OCI-M2 (cell line): Measurements from ENCODE around the gene GTF3C1.

Experiments
- DNase-seq: peaks from one replicate; lab custom pipeline; 2025; ENCODE audit not compliant: unreplicated experiment; lab: John Stamatoyannopoulos, UW

Gene GTF3C1

DNA sequence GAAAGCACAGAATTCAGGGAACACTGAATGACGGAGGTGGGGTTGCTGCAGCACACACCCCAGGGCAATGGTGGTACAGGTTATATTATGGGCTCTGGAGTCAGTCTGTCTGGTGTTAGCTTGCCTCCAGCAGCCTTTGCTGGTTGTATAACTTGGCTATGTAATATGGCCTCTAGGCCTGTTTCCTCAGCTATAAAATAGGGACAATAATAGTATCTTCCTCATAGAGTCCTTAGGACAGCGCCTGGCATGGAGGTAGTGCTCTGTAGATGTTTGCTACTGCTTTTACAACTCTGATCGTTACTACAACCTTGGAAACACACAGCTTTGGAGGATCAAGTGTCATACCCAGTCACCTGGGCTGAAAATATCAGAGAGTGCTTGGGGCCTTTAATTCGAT lies 31.5 kb downstream of the GTF3C1 start:
- DNase-seq: no peak

DNA sequence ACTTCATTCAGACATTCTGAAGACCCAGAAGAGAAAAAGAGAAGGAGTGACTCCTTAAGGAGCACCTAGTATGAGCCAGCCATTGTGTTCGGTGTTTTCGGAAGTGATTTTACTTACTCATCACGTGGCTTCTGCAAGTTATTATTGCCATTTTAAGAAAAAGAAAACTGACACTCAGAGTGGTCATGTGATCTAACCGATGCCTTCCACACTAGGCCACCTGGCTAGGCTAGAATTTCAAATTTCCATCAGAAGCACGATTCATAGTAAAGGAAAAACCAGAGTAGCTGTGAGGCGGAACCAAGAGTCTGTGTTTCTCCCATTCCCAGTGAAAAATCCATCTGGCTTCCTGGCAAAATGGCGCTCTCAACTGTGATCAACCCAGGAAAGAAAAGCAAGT lies 32.0 kb downstream of the GTF3C1 start:
- no peak for DNase-seq

DNA sequence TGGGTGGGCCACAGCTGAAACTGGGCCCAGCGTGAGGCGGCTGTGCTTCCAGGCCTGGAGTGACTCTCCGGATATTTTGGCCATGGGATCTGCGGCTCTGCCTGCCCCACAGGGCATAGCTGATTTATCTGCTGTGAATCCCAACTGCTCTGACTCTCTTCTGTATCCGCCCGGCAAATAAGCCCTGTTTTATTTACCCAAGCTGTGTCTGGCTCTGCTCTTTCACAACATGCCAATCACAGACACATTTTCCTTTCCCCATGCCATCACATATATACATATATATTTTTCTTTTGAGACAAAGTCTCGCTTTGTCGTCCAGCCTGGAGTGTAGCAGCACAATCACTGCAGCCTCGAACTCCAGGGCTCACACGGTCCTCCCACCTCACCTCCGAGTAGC lies 33.3 kb downstream of the GTF3C1 start:
- no peak for DNase-seq

DNA sequence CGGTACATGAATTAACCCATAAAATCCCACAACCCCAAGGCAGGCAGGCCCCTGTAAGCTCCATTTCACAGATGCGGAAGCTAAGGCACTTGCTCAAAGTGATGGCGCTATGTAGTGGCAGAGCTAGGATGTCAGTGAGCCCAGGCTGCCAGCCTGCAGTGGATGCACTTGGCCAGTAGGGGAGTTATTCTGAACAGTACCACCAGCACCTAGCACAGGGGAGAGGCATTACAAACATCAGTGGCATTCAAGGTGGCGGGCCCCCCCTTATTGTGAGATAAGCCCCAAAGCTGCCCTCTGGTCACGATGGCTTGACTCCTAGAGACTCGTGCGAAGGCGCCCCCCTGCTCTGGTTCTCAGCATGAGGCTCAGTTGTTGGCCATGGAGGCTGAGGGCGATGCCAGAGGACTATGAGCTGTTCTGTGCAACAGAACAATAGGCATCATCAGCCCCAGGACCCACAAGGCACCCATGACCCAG lies 33.8 kb downstream of the GTF3C1 start:
- DNase-seq: no peak

DNA sequence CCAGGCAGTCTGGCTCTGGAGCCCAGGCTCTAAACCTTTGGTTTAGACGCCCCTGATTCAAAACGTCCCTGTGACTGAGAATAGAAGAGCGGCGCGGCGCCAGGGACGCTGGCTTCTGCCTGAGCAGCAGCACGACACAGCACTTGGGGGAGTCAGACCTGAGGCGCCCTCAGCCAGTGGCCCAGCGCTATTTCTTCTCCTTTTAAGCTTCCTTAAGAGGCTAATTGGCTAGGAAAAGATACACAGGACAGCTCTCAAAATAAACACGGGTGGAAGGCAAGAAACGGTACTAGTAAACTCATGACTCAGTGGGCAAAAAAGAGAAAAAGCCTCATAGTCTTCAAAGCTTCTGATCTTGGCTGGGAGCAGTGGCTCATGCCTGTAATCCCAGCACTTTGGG lies 34.9 kb downstream of the GTF3C1 start:
- no peak for DNase-seq

DNA sequence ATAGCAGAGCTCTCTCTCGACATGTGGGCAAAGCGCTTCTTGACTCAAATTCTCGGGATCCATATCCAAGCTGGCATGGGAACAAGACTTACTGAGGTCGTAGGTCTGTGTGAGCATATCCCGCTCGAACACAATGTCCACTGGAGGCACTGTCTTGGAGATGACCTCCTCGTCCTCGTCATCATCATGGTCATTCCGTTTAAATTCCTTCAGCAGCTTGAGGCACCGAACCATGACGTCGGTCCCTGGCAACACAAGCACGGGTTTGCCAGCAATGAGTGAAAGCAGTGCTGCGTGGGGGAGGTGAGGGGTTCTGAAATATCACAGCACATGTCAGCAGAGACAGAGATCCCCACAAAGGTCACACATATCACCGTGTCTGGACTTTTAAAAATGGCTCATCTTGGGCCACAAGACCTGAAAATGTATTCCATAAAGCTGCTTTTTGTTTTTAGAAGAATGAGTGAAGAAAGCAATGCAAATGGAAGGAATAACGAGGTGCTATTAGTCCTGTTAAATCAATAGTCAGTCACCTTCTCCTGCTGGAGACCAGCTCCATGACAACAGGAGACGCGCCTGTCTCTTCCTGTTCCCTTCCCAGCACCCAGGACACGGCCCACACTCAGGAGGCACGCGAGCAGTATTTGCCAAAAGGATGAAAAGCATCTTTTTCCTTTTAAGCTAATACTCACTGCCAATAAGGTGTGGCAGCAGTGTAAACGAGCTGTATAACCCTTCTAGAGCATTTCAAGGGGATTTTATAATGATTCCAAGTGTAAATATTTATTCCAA lies 37.9 kb downstream of the GTF3C1 start:
- no peak for DNase-seq

DNA sequence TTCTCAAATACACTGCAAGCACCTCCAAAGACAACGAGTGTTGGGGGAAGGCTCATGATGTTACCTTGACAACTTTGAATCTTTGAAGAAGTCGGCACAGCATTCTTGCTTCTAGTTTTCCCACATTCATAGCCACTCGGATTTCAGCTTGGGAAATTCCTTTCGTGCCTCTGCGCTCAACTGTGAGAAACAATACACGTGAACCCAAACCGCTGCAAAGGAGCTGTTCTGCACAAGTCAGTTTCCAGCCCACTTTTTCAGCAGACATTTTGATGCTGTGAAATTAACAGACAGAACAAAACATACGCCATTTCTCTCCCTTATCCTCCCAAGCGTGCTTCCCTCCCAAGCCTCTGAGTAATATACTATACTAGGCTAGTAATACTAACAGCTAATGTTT lies 41.2 kb downstream of the GTF3C1 start:
- DNase-seq: no peak

DNA sequence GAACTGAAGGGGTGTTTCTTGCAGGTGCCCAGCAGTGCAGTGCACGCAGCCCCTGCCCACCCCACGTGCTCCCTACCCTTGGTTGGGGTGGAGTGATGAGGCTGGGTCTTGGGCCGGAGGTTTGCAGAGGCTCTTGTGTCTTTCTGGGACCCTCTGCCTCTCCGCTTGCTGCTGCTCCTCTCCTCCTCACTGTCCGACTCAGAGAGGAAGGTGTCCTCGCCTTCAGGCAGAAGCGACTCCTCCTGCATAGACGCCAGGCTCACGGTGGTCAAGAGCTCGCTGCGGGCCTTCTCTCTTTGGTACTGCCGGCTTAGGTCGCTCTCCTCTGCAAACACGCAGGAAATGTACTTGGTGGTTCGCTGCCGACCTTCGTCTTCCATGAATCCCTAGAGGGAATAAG lies 42.9 kb downstream of the GTF3C1 start:
- no peak for DNase-seq

DNA sequence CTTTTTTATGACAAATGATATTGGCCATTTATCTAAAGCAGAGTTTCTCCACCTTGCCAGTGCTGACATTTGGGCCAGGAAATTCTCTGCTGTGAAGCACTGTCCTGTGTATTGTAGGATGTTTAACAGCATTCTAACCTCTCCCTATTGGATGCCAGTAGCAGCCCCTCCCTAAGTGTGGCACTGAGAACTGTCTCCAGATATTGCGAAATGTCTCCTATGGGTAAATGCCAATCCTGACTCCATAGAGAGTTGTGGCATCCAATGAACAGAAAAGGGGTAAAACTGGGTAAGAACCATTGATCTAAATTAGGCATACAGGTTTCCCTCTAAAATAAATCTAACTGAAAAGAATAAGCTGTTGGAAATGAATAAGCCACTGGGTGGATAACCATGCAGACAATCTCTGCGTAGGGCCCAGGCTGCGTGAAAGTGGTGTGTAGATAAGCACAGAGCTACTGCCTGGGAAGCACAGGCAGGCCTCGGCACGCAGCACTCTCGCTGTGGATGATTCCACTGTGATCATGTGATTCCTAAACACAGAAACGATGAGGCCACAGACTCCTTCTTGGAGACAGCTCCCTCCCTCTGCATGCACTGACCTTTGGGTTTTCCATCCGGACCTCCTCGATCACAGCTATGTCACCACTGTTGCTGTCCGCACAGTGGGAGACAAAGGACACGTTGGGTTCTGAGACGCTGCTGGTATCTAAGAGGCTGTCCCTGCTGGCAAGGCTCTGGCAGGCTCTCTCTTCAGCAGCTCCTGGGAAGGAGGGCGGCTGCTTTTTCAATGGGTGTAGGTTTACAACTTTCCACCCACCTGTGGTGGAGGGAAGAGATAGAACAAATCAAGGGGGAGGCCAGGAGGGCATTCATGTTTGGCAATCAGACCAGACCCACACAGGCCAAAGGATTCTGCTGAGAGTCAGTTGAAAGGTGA lies 44.1 kb downstream of the GTF3C1 start:
- no peak for DNase-seq

DNA sequence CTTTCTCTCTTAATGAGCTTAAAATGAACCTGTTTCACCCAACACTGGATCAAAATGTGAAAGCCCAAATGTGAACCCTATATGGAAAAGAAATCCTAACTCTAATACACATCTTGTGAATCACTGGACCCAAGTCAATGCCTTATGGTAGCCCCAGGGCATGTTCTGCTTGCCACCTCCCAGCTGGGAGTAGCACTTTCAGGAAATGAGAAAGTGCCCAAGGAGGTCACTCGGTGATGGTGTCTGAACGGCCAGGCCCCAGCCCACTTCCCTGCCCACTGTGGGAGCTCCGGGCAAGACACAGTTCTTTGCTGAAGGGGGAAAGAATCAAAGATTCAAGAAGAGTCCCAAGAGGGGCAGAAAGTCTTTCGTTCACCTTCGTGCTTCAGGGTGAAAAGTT lies 46.1 kb downstream of the GTF3C1 start:
- no peak for DNase-seq

DNA sequence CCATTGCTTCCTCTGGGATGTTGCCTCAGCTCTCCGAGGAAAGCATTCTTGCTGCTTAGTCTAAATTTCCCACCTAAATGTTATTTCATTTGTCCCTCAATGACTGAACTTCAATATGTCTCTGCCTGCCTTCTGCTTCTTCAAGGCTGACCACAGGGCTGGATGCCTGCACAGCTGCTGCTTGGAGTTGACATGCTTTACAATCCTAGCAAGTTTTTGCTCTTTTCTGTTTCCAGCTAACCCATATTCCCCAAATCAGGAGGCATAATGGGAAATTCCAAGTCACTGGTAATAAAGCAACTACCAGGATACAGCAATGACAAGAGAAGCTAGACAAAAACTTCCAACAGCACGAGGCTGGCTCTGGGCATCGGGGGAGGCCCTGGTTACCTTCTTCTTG lies 48.9 kb downstream of the GTF3C1 start:
- DNase-seq: no peak

DNA sequence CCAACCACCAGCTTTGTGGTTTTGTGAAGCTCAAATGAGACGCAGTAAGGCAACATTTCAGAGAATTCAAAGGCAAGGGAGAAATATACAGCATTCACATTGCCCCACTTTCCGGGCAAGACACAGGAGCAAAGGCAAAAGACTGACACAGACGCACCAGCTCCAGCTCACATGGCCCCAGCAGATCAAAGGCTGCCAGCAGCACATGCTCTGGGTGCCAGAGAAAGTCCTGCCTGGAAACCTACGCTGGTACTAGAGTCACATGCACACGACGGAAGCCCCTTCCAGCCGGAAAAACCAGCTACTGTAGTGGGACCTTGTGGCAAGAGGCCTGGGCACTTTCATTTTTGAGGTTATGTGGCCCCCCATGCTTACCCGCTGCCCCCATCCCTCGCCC lies 50.1 kb downstream of the GTF3C1 start:
- DNase-seq: no peak

DNA sequence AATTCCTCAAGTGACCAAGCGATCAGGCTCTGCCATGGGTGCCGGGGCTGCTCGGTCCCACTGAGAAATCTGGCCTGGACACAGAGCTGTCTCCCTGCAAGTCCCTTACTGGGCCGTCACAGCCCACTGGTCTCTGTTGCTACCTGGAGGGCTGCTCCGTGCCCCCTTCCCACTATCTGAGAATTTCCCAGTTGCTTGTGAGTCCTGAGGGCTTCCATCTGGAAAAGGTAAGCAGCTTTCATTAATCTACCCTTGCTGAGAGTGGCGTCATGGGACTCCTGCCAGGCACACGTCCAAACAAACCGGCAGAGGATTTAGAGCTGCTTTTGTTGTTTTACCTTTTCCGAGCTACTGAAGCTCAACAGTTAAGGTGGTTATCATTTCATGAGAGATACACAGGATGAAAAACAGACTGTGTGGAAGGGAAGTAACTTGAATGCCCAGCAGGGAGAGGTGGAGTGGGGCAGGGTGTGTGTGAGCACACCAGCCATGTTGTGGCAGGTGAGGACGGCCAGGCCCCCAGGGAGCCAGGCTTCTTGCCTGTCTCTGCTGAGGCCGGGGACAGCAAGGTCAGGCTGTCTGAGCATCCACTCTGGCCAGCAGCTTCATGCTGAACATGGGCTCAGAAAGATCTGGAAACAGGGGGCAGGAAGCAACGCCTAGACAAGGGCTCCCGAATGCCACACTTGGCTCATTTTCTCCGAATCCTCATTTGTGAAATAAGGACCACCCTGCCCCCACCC lies 50.6 kb downstream of the GTF3C1 start:
- DNase-seq: no peak

DNA sequence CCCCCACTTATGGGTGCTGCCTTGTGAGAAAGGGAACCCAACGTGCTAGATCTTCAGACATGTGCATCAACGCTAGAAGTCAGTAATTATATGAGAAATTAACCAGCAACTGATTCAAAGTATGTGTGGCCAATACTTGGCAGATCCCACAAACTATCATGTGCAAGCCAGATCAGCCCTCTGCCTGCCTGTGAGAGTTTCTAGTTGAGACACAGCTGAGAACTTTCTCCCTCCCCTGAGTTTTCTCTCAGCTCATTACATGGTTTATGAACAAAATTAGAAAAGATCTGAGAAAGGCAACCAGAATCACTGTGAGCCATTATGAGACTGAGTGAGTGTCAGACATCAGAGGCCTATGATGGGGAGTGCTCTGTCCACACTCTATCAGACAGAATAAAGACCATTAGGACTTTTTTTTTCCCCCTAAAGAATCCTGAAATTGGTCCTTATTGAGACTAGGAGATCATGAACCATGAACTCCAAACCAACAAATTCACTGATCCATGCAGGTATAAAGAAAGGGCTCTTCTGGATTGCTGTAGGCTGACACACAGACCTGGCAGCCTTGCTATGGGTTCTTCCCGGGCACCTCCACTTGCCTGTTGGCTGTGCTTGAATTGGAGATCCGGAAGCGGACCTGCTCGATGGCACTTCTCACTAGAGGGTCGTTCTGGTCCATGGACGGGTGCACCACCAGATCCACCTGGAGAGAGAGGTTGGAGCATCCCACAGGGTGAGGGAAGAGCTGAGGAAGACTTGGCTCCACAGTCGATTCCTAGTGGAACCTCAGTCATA lies 51.5 kb downstream of the GTF3C1 start:
- no peak for DNase-seq

DNA sequence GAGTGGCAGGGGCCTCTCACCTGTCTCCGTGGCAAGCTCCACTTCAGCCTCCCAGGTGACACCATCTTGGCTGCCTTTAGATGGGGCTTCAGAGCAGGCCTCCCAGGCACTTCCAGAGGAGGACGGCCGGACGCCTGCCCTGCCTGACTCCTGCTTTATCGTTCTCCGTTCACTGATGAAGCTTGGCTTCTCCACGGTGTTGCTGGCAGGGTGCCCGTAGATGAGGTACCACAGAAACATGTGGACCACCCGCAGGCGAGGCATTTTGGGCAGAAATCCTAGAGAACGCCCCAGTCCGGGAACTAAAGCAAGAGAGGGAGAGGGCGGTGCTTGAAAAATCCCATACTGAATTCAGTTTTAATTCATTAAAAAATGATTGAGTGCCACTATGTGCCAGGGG lies 54.5 kb downstream of the GTF3C1 start:
- no peak for DNase-seq

DNA sequence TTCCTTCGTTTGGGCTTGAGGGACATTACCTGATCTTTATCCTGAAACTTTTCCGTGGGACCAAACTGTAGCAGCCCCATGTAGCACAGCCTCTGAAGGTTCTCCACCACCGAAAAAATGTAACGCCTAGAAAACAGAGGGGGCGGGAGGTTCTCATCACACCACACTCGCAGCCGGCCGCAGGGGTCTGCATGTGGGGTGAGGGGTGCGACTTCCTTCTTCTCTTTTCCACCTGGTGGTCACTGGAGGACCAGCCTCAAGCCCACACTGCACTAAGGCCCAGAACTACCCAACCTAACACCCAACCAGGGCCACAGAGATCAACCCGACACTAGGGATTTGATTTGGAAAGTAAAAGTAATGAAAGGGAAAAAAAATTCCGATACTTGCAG lies 57.1 kb downstream of the GTF3C1 start:
- no peak for DNase-seq

DNA sequence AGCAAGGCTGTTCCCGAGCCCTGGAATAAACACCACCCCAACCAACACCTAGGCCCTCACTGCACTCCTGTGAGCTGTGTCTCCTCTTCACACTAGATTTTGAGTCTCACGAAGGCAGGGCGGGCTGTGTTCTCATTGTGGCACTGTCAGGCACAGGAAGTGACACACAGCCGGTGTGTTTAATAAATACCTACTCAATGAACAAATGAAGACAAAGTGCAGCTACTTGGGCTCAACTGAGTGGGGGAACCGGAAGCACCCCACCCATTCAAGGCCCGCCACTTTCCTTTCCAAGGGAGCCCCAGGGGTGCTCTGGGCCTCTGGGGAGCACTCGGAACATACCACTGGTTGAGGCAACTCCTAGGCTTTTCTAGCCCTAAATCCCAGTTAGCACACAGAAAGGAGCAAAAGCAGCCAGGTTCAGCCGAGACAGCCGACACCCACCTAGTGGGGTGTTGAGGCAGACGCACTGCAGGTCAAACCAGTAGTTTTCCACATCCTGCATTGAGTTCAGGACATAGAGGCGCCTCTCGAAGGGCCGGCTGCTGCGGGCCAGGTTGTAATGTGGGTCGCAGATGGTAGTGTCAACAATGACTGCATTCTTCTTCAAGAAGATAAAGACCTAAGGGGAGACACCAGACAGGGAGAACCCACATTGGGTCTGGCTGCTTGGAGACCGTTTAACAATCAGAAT lies 57.7 kb downstream of the GTF3C1 start:
- DNase-seq: no peak

DNA sequence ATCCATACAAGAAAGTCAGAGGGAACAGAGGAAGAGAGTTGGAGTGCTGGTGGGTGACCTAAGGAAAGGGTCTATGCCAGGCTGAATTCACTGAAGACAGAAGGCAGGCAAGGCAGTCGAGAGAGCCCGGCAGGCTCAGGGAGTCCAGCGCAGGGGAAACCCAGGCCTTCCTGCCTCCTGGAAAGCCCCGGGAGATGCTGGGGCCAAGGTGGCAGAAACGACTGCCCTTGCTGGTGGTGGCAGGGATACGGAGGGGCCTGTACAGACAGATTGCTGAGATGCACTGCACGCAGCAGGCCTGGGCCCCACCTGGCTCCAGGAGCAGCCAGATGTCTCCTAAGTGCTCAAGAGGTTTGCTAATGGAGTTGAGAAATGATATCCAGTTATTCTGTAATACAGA lies 59.8 kb downstream of the GTF3C1 start:
- DNase-seq: no peak

DNA sequence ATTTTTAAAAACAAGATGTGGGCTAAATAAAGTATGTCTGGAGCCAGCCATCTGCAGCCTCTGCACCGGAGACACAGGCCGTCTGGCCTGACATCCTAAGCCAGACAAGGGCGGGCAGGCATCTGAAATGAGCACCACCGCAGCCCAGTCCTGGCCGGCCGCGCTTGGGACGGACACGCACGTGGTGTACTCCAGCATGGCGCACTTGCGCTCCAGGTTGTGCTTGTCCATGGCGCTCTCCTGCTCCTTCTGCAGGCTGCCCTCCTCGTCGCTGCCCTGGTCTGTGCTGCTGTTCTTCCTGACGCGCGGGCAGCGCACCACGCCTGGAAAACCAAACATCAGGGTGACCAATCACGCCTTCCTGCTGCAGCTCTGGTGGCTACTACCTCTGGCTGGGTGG lies 60.3 kb downstream of the GTF3C1 start:
- no peak for DNase-seq

DNA sequence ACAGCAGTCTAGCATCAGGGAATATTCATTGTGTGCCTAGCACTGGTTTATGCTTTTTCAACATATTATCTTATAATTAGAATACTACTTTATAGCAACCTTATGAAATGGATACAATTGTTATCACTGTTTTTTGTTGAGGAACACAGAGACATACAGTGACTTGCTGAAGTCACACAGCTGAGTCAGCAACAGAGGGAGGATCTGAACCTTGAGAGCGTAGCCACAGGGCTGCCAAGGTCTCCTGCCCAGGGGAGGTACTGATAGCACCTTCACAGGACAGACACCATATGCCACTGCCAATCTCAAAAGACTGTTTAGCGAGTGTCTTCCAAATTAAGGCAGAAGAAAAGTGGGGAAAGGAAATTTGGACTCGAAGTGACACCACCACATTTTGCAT lies 63.0 kb downstream of the GTF3C1 start:
- no peak for DNase-seq
